Jurkat, Clone E6-1 (cell line): ENCODE data around the gene LHFPL6.

Experiments used
- DNase-seq: peaks from one replicate; pipeline ENCODE4 v3.0.0-alpha.2; 2011; ENCODE audit warnings: low read depth, low spot score
- H3K4me3 ChIP-seq: 2 replicates; pipeline ENCODE4 v1.5.1; 2011; ENCODE audit warnings: mild to moderate bottlenecking, low read length, control low read depth, moderate library complexity

The LHFPL6 gene

DNA sequence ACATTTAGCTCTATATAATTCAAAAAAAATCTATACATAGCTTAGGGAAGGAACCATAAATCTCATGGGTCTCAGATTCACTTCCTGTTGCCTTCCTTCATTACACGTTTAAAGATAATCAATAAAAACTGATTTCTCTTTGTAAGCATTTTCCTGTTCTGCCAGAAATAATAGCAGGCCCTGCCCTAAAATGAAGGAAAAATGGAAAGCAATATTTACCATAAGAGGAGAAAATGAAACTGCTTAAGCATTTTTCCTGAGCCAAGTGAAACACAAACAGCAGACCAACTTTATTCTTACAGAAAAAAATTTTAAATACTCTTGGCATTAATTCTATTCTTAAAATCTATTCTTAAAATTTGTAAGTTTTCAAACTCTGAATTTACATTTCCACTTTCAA, 4.0 kb downstream of the LHFPL6 start:
- no peak overlapping the region for H3K4me3 ChIP-seq
- no peak for DNase-seq

DNA sequence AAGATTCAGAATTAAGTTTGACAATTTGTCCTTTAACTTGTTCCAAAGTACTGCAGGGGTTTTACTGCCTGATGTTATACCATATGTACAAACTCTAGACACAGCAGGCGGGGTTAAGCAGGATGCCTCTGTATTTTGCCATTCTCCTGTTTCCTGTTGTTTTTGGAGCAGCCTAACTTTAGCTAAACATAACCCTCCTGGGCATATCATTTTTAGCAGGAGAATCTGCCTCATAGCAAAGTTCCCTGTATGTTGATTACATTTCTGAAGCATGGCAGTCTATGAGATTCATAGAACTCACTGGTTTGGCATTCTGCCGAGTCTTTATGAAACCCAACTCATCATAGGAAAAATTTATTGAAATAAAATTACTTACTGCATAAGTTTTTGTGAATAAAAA, 5.2 kb downstream of the LHFPL6 start:
- no peak for DNase-seq
- no peak overlapping the region for H3K4me3 ChIP-seq

DNA sequence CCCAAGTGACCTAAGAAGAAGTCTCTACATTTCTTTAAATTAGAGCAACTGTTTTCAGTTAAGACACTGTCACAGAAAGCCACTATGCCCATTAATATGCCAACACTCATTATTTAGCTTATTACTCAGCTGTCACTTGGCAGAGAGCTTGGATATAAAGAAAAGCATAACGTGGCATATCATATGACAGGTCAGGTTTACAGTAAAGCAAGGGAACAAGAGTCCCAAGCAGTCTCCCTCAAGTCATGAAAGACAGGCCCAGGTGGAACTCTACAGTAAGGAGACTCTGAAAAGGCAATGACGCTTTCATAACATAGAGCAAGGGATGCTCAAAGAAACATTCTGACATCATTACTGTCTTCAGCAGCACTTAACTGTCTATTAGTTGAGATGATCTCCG, 6.3 kb downstream of the LHFPL6 start:
- DNase-seq, result no peak

DNA sequence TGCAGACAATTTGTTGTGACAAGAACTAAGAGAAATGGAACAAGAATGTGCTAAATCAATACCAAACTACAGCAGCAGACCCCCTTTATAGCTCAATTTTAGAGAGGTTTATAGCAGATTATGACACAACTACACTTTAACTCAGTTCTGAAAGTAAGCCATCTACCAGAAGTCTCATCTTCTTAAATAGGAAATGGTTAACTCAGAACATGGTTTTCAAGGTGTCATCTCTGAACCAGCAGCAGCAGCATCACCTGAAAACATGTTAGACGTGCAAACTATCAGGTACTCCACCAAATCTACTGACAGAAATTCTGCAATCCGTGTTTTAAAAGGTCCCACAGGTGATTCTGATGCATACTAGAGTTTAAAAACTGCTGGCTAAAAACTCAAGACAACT, 6.8 kb downstream of the LHFPL6 start:
- no peak for DNase-seq

More for the DNA sequence above, 6.3 kb downstream of the LHFPL6 start:
- H3K4me3 ChIP-seq, result no peak overlapping the region

DNA sequence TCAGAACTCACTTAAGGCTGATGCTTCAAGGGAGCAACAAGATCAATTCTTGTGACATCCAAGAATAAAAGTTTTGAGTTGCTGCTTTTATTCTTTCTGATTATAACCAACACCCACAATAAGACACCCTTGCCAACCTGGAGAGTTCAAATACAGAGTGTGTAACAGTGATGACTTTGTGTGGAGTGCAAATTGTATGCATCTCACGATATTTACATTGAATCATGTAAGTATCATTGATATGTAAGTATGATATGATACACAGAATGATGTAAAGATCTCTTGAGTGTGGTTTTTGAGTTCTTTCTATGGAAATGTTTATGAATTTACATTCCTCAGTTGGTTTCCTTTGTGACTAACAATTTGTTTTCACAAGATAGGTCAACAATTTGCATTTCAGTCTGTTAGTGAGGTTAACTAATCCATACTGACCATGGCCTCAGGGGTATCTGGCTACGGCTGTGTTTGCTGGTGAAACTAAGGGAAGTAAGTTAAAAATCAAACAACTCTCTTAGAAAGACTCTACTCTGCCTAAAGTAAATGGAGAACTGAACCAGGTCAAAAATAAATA, 12.4 kb downstream of the LHFPL6 start:
- H3K4me3 ChIP-seq, result no peak overlapping the region
- DNase-seq, result no peak

More for the DNA sequence above, 6.8 kb downstream of the LHFPL6 start:
- H3K4me3 ChIP-seq, result no peak overlapping the region

DNA sequence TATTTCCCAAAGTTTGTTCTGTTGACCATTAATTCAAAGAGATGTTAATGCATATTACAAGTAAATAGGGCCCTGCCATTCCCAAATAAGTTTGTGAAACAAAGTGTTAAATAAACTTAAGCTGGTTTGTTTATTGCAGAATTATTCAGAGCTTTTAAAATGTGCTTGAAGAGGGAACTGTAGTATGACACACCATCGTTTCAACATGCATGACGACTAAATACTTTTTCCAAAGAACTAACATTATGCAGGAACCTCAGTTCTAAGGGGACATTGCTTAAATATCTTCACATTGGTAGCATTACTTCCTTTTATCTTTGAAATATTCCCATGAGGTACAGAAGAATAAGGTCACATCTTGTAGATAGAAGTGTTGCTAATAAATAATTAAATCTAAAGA, 14.6 kb downstream of the LHFPL6 start:
- no peak overlapping the region for H3K4me3 ChIP-seq

GRCh38 chr13:39587939-39588338, 15.1 kb downstream of the LHFPL6 start:
- H3K4me3 ChIP-seq, result no peak overlapping the region
- DNase-seq, result no peak

More for the DNA sequence above, 14.6 kb downstream of the LHFPL6 start:
- DNase-seq, result no peak

DNA sequence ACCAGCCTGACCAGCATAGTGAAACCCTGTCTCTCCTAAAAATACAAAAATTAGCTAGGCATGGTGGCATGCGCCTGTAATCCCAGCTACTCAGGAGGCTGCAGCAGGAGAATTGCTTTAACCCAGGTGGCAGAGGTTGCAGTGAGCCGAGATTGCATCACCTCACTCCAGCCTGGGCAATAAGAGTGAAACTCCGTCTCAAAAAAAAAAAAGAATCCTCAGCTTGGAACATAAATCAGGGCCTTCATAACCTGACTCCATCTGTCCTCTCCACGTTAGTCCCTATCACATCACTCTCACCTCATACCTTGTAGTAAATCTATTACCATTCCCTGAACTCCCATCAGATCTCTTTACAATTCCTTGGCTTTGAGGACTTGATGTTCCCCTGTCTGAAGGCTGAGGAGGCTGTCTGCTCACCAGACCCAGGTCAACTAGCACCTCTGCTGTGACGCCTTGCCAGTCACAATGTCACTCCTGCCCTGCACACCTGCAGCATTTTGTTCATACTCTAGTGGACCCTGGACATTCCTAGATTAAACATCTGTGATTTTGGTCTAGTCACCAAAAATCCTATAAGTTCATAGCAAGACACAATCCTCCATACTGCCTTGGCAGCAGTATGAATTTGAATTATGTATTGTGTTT, 15.9 kb downstream of the LHFPL6 start:
- H3K4me3 ChIP-seq, result no peak overlapping the region
- no peak for DNase-seq

DNA sequence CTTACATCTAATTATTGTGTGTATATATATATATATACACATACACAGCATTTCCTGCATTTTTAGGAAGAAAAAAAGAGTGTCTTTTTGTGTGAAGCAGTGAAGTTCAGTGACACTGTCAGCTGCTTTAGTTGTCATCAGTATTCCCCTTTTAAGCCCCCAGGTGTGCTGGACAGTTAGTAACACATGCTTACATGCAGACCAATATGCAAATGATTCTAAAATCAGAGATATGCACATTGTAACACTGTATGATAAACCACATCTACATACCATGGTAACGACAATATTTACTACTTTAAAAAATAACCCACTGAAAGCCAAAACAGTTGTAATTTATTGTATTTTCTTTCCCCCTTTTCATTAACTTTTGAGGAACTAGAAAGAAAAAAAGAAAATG, 16.8 kb downstream of the LHFPL6 start:
- no peak overlapping the region for H3K4me3 ChIP-seq
- DNase-seq, result no peak

DNA sequence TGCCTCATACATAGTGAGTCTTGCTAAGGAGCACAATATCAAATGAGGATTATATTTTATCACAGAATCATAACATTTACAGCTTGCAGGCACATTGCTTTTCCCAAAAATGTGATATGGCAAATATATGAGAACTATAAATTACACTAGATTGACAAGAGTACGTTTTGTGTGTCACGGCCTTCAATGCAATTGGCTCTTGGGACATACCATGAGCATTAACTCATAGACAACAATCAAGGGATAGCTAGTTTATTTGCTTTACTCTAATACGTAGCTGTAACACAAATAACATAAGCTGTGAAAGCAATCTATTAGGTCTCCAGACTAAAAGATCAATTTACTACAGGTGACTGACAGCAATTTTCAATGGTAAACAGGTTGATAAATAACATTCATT, 17.8 kb downstream of the LHFPL6 start:
- no peak overlapping the region for H3K4me3 ChIP-seq
- DNase-seq, result no peak

DNA sequence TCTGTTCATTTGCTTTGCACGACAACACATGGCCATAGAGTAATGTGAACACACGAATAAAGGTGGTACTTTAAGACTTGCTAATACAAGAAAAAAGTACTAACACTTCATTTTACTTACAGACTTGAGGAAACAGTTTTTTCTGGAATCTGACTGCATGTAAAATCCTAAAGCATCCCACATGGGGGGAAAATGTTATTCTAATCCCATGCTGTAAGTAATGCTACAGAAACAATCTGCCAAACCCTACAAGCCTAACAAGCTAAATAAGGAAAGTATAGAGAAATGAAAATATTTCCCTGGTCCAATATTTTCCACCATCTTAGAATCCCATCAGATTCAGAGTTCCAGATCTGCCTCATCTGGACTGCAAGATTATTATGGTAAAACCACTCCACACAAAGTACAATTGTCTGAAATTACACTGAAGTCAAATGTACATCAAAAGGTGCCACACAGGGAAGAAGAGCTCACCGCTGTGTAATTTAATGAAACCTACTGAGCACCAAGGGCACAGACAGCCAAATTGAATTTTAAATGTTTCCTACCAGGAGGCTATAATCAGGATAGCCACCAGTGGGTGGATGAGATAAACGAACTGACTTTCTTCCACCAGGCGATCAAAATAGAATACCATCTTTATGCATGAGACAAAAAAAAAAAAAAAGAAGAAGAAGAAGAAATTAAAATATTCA, 22.0 kb downstream of the LHFPL6 start:
- no peak overlapping the region for H3K4me3 ChIP-seq
- DNase-seq, result no peak

DNA sequence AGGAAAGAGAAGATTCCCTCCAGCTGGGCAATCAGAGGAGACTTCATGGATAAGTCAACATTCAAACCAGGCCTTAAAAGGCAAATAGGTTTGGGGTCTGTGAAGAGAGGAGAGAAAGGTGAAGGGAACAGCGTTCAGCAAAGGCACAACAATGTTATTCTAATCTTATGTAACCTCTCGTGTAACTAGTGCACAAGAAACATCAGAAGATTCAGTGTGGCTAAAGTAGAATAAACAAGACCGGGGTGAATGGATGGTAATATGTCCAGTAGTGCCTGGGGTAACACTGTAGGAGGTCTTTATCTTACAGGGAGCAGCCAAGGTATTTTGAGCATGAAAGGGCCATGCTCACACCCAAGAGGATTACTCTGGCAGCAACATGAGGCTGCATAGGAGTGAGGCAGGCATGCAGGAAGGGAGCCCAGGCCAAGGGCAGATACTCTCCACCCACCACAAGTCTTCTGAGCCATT, 24.1 kb downstream of the LHFPL6 start:
- no peak overlapping the region for H3K4me3 ChIP-seq
- DNase-seq, result no peak

DNA sequence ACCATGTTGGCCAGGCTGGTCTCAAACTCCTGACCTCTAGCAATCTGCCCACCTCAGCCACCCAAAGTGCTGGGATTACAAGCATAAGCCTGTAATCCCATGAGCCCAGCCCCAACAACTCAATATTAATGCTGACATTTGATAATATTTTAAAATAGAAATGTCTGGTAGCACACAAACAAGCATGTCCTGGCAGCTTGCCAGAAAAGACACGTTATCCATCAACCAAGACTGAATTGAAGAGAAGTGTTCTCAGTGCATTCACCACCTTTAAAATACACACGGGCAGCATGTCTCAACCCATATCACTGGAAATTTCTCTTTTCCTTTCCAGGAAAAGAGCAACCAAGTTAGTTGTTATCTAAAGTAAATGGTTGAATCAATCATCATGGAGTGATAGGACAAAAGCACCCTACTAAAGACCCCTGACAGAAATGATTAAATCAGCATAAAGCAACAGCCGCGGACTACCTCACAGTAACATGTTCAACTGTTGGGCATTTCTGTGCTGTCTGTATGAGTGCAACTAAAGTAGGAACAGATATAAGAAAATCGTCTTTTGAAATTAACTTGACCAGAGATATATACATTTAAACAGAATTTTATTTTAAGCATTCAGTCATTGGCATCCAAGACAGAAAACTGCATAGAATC, 25.0 kb downstream of the LHFPL6 start:
- no peak for DNase-seq
- no peak overlapping the region for H3K4me3 ChIP-seq

GRCh38 chr13:39577203-39577602, 25.8 kb downstream of the LHFPL6 start:
- no peak for DNase-seq
- no peak overlapping the region for H3K4me3 ChIP-seq

DNA sequence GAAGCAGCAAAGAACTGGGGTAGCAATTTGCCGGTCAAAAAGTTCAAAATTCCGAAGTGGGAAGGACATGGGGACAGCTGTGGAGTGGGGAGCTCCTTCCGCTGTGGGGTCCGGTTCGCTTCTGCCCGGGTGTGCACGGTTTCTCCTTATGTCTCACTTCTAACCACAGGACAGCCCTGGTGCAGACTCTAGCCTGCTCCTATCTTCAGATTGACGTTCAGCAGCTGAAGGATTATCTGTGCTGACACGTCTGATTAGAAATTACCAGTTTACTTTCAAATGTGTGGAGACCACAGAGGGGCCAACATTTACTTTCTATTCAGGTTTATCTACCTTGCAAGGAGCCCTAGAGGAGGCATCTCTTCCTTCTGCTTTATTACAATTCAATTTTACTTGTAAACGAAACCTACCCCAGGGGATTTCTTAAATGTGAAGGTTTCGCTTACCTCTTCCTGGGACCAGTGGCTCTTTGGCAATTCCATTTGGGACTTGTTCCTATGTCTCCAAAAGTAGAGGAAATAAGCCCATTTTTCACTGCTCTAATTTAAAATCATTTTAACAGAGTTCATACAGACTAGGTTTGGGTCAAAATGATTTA, 27.3 kb downstream of the LHFPL6 start:
- no peak for DNase-seq
- H3K4me3 ChIP-seq, result no peak overlapping the region

- no peak for DNase-seq
- no peak overlapping the region for H3K4me3 ChIP-seq
Observed at GRCh38 chr13:39571502-39572092, 31.4 kb downstream of the LHFPL6 start.

GRCh38 chr13:39567569-39567968, 35.4 kb downstream of the LHFPL6 start:
- H3K4me3 ChIP-seq, result no peak overlapping the region
- DNase-seq, result no peak

GRCh38 chr13:39566216-39566869, 36.6 kb downstream of the LHFPL6 start:
- H3K4me3 ChIP-seq, result no peak overlapping the region
- no peak for DNase-seq
